Endothelial cell of umbilical vein (primary cell): ENCODE measurements around the gene IL10RB.

Experiments
- CTCF ChIP-seq, 2 donors: IDR thresholded peaks; 1 replicate in 1 of 2; 2 replicates in 1 of 2; pipeline ENCODE4 v1.5.1; 2011; ENCODE audit warnings: low read length in 2 of 2, mild to moderate bottlenecking in 2 of 2, moderate library complexity in 2 of 2, control low read depth in 1 of 2, inconsistent platforms in 1 of 2, low read depth in 1 of 2; ENCODE audit not compliant: insufficient read depth in 1 of 2; ENCODE audit errors: extremely low read depth in 1 of 2
- EZH2 ChIP-seq: IDR thresholded peaks from 2 replicates; pipeline ENCODE4 v1.6.1; 2012; ENCODE audit warnings: borderline replicate concordance, low read depth, mild to moderate bottlenecking, moderate library complexity, low read length, inconsistent platforms; ENCODE audit not compliant: severe bottlenecking
- JUN ChIP-seq: IDR thresholded peaks from 2 replicates; pipeline ENCODE4 v1.6.1; 2011; ENCODE audit warnings: borderline replicate concordance, low read depth; ENCODE audit not compliant: insufficient read length, insufficient read depth
- MYC ChIP-seq: IDR thresholded peaks from one replicate; pipeline ENCODE4 v1.6.1; 2011; ENCODE audit warnings: mild to moderate bottlenecking, low read depth, low read length
- POLR2A ChIP-seq: IDR thresholded peaks from 2 replicates; pipeline ENCODE4 v1.6.1; 2012; ENCODE audit warnings: low read depth, mild to moderate bottlenecking, control low read depth, low read length
- POLR2AphosphoS5 ChIP-seq: IDR thresholded peaks from 2 replicates; pipeline ENCODE4 v1.6.1; 2012; ENCODE audit warnings: low read depth, mild to moderate bottlenecking, control low read depth, low read length, moderate library complexity; ENCODE audit not compliant: insufficient read depth

- TF ChIP-seq CTCF (IDR thresholded peaks at IDR 0.05; ENCODE audit: extremely low read depth in 1 of 2, insufficient read depth in 1 of 2, low read depth in 1 of 2, low read length in 2 of 2) = no peak
- TF ChIP-seq POLR2AphosphoS5 = no peak
- TF ChIP-seq JUN = no peak
- TF ChIP-seq MYC = no peak
- no peak for TF ChIP-seq POLR2A
- no peak for TF ChIP-seq EZH2
These were observed 26.6 kb downstream of the IL10RB start for GRCh38 chr21:33292724-33293123.
